HepG2 (cell line): ENCODE results near the gene MUC4. TPM values are rescaled to one million over a fixed set of nuclear protein-coding genes. Genes with fewer than 3 reads are reported as not detected.

Experiments
- ATAC-seq: fragments of 200-7000 bp; cut with Tn5 transposase; 3 replicates; pipeline ENCODE4 v1.9.1; 2020; ENCODE audit warnings: mild to moderate bottlenecking, moderate library complexity
- BruUV-seq: library from RNA; stranded (reverse); fragments of 400-500 nt; replicated peaks from 2 replicates; lab custom pipeline; 2021; lab: Mats Ljungman, UMichigan
- CTCF ChIA-PET: fragments of 300-600 bp; formaldehyde crosslinking; extraction: SDS; loops from one replicate; lab custom pipeline; 2021; ENCODE audit warnings: low total read pairs, inconsistent platforms, low intra/inter-chr PET ratio; lab: Yijun Ruan, JAX
- POLR2A ChIA-PET: fragments of 350-600 bp; sonication (Branson Sonifier 250); formaldehyde crosslinking; loops from one replicate; lab custom pipeline; 2020; ENCODE audit warnings: antibody characterized with exemption, inconsistent platforms; lab: Yijun Ruan, JAX
- DNase-seq: peaks from one replicate; pipeline ENCODE4 v3.0.0-alpha.2; 2015; ENCODE audit warnings: low spot score
- FAIRE-seq: peaks from 3 replicates; lab custom pipeline; 2011; peaks lifted over from hg19 to GRCh38; lab: Jason Lieb, UNC
- H2AFZ ChIP-seq: one replicate; pipeline ENCODE4 v1.6.1; 2011; ENCODE audit warnings: low read length, inconsistent platforms
- H3K27ac ChIP-seq: fragments of 300-600 bp; 3 replicates; pipeline ENCODE4 v1.8.0; 2011; ENCODE audit warnings: mixed run types, mild to moderate bottlenecking, mixed read lengths, low read length, inconsistent platforms; ENCODE audit not compliant: insufficient read depth; ENCODE audit errors: extremely low read length
- H3K27me3 ChIP-seq, 2 experiments: fragments of 200-600 bp in 1 of 2; 2 replicates in 1 of 2; 3 replicates in 1 of 2; pipeline versions ENCODE4 v1.6.0 to v1.8.0; 2011; ENCODE audit warnings: low read length in 2 of 2, mild to moderate bottlenecking in 2 of 2, moderate library complexity in 2 of 2, inconsistent platforms in 1 of 2; ENCODE audit not compliant: insufficient read depth in 2 of 2, control insufficient read depth in 1 of 2
- H3K36me3 ChIP-seq, 2 experiments: fragments of 200-600 bp in 1 of 2; replicated peaks in 1 of 2; 2 replicates in 1 of 2; 3 replicates in 1 of 2; pipeline versions ENCODE4 v1.5.1 to v1.8.0; 2011; ENCODE audit warnings: low read length in 2 of 2, inconsistent platforms in 1 of 2; ENCODE audit not compliant: insufficient read depth in 2 of 2, control insufficient read depth in 1 of 2
- H3K4me1 ChIP-seq: 2 replicates; pipeline ENCODE4 v1.5.1; 2012; ENCODE audit warnings: low read length, inconsistent platforms; ENCODE audit not compliant: insufficient read depth
- H3K4me2 ChIP-seq: 2 replicates; pipeline ENCODE4 v1.6.0; 2011; ENCODE audit warnings: low read depth, low read length, inconsistent platforms
- H3K4me3 ChIP-seq, 3 experiments: fragments of 200-600 bp in 1 of 3; sonication (generic), shearing (Covaris generic) in 1 of 3; replicated peaks in 1 of 3; 2 replicates each; pipeline ENCODE4 v1.5.1; 2011 to 2016; ENCODE audit warnings: low read length in 3 of 3, inconsistent platforms in 2 of 3, low read depth in 2 of 3, mild to moderate bottlenecking in 2 of 3, control low read depth in 1 of 3, mixed read lengths in 1 of 3; ENCODE audit not compliant: insufficient read depth in 1 of 3
- H3K79me2 ChIP-seq: one replicate; pipeline ENCODE4 v1.6.1; 2011; ENCODE audit warnings: low read length, inconsistent platforms; ENCODE audit not compliant: insufficient read depth
- H3K9ac ChIP-seq: 2 replicates; pipeline ENCODE4 v1.6.0; 2011; ENCODE audit warnings: mild to moderate bottlenecking, low read depth, low read length, inconsistent platforms; ENCODE audit not compliant: insufficient read depth
- H3K9me3 ChIP-seq: 2 replicates; pipeline ENCODE4 v1.5.1; 2012; ENCODE audit warnings: mild to moderate bottlenecking, low read length
- H4K20me1 ChIP-seq: 2 replicates; pipeline ENCODE4 v1.6.0; 2011; ENCODE audit warnings: inconsistent platforms, mild to moderate bottlenecking, low read length, moderate library complexity; ENCODE audit not compliant: insufficient read depth
- KIAA2018 ChIP-seq: sonication (generic); formaldehyde crosslinking; IDR thresholded peaks from 2 replicates; pipeline ENCODE4 v1.5.0; 2020; ENCODE audit warnings: mild to moderate bottlenecking, missing genetic modification reagents, borderline replicate concordance
- NFE2L1 ChIP-seq: sonication (generic); formaldehyde crosslinking; IDR thresholded peaks from 2 replicates; pipeline ENCODE4 v1.4.0; 2020; ENCODE audit warnings: missing genetic modification reagents, mild to moderate bottlenecking, borderline replicate concordance
- NONO ChIP-seq, 2 experiments: fragments of 450-650 bp in 1 of 2; sonication (generic) in 1 of 2; formaldehyde crosslinking in 1 of 2; IDR thresholded peaks in 1 of 2; conservative IDR thresholded peaks in 1 of 2; 2 replicates each; pipeline versions ENCODE4 v1.6.1 to v1.8.0; 2017 to 2022; ENCODE audit warnings: mild to moderate bottlenecking in 1 of 2, missing genetic modification reagents in 1 of 2, moderate library complexity in 1 of 2
- PAWR ChIP-seq: sonication (generic); formaldehyde crosslinking; IDR thresholded peaks from 2 replicates; pipeline ENCODE4 v1.4.0; 2020; ENCODE audit warnings: missing genetic modification reagents, mild to moderate bottlenecking, borderline replicate concordance
- TCF12 ChIP-seq, 2 experiments: fragments of 450-650 bp in 1 of 2; sonication (generic) in 1 of 2; formaldehyde crosslinking in 1 of 2; IDR thresholded peaks; 2 replicates each; pipeline versions ENCODE4 v1.6.1 to v1.8.0; 2017 to 2022; ENCODE audit warnings: antibody characterized with exemption in 1 of 2, mild to moderate bottlenecking in 1 of 2, missing genetic modification reagents in 1 of 2, moderate library complexity in 1 of 2
- ZNF550 ChIP-seq: sonication (generic); formaldehyde crosslinking; IDR thresholded peaks from 2 replicates; pipeline ENCODE4 v1.4.0; 2020; ENCODE audit warnings: mild to moderate bottlenecking, missing genetic modification reagents, borderline replicate concordance
- ZNF746 ChIP-seq: sonication (generic); formaldehyde crosslinking; IDR thresholded peaks from 2 replicates; pipeline ENCODE4 v1.8.0; 2022; ENCODE audit warnings: mild to moderate bottlenecking, missing genetic modification reagents
- WGBS: methylation state at CpG from one replicate; pipeline ENCODE4 v1.1.6; 2017; ENCODE audit warnings: low lambda C conversion rate; 5-methylcytosine and 5-hydroxymethylcytosine counted together
- in situ Hi-C: cut with HindIII; loops from 2 replicates; pipeline ENCODE4 v1.10.0; 2017; ENCODE audit warnings: low pct_unique_long_range_greater_than_20kb; ENCODE audit not compliant: extremely low pct_ligation_motif_present
- intact Hi-C: fragments of 100-400 bp; cut with micrococcal nuclease; formaldehyde crosslinking; loops from one replicate; pipeline ENCODE4 v1.10.0; 2022; ENCODE audit not compliant: unreplicated experiment
- polyA plus RNA-seq, 8 experiments: library from polyadenylated mRNA; depleted of rRNA in 3 of 8; stranded (reverse) in 7 of 8; unstranded in 1 of 8; fragments of >200 nt; fragmentation: Illumina TruSeq in 4 of 8; extraction: Trizol in 4 of 8; gene quantifications; 2 replicates each; pipeline versions ENCODE4 v1.2.1 to v1.2.3, GENCODE V29; 2011 to 2016; ENCODE audit warnings: low read depth in 4 of 8, missing spikeins in 1 of 8, mixed read lengths in 1 of 8; ENCODE audit not compliant: insufficient read depth in 1 of 8
- total RNA-seq, 5 experiments: library from RNA; depleted of rRNA; stranded (reverse); fragments of >200 nt; fragmentation: Illumina TruSeq; extraction: Trizol; gene quantifications; 2 replicates each; pipeline ENCODE4 v1.2.3, GENCODE V29; 2016; ENCODE audit warnings: low read depth in 1 of 5
- TF ChIP-seq, protein P1 (sequence below): sonication (generic); formaldehyde crosslinking; IDR thresholded peaks from 2 replicates; pipeline ENCODE4 v1.8.0; 2022; ENCODE audit warnings: mild to moderate bottlenecking, missing genetic modification reagents, moderate library complexity
- TF ChIP-seq, protein P2 (sequence below): sonication (generic); formaldehyde crosslinking; IDR thresholded peaks from 2 replicates; pipeline ENCODE4 v1.8.0; 2022; ENCODE audit warnings: mild to moderate bottlenecking, missing genetic modification reagents, borderline replicate concordance

Gene MUC4
- total and polyA plus RNA-seq, 2 of the 13 experiments (the other 11 are each of a cell fraction or from before 2014, with no cell fraction given) = not detected

- ATAC-seq (no peak; the same call in 2 of the 3 replicates), DNase-seq (no peak), FAIRE-seq (no peak)
- Histone ChIP-seq H3K27ac (no peak overlapping the region), H3K9ac (no peak overlapping the region), H2AFZ (no peak overlapping the region), H3K4me1 (no peaks in the 10 kb centered on the region), H4K20me1 (no peaks in the 10 kb centered on the region), H3K4me3 (no peak overlapping the region), H3K9me3 (no peaks in the 10 kb centered on the region), H3K27me3 (peaks cover 0 to 1% of the 10 kb centered on the region in 2 experiments; a peak in 4 of 5 replicates), H3K36me3 (no peaks in the 10 kb centered on the region), H3K4me2 (no peak overlapping the region), H3K79me2 (no peaks in the 10 kb centered on the region)
- in situ Hi-C loops = no loop called here
- 67% methylated on average over 14 of the region's 14 CpGs for WGBS
- intact Hi-C loops = no loop called here
- BruUV-seq = no TSS peak
- ChIA-PET POLR2A (no interaction called here), CTCF (no interaction called here)
- no peak for TF ChIP-seq ZNF746 (CRISPR knock-in tag)
- TF ChIP-seq, protein P1, sequence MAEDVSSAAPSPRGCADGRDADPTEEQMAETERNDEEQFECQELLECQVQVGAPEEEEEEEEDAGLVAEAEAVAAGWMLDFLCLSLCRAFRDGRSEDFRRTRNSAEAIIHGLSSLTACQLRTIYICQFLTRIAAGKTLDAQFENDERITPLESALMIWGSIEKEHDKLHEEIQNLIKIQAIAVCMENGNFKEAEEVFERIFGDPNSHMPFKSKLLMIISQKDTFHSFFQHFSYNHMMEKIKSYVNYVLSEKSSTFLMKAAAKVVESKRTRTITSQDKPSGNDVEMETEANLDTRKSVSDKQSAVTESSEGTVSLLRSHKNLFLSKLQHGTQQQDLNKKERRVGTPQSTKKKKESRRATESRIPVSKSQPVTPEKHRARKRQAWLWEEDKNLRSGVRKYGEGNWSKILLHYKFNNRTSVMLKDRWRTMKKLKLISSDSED (CRISPR knock-in tag) = no peak
- TF ChIP-seq PAWR (CRISPR knock-in tag) = no peak
- TF ChIP-seq, protein P2, sequence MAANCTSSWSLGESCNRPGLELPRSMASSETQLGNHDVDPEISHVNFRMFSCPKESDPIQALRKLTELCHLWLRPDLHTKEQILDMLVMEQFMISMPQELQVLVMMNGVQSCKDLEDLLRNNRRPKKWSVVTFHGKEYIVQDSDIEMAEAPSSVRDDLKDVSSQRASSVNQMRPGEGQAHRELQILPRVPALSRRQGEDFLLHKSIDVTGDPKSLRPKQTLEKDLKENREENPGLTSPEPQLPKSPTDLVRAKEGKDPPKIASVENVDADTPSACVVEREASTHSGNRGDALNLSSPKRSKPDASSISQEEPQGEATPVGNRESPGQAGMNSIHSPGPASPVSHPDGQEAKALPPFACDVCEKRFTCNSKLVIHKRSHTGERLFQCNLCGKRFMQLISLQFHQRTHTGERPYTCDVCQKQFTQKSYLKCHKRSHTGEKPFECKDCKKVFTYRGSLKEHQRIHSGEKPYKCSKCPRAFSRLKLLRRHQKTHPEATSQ (CRISPR knock-in tag) = no peak
- TF ChIP-seq ZNF550 (CRISPR knock-in tag) = no peak
- no peak for TF ChIP-seq NONO (IDR thresholded peaks at IDR 0.05)
- TF ChIP-seq NONO (CRISPR knock-in tag; conservative IDR thresholded peaks at IDR 0.05) = no peak
- no peak for TF ChIP-seq KIAA2018 (CRISPR knock-in tag)
- TF ChIP-seq TCF12 (IDR thresholded peaks at IDR 0.05) = no peak
- TF ChIP-seq TCF12 (CRISPR knock-in tag; IDR thresholded peaks at IDR 0.05) = no peak
- no peak for TF ChIP-seq NFE2L1 (CRISPR knock-in tag)
These were observed 73.3 kb downstream of the MUC4 start for GRCh38 chr3:195738274-195739044.
